ENCODE data around the gene DOCK6.
"Not testable (repeated sequence)": the region's sequence is repeated elsewhere in the genome, so short reads cannot be mapped to it uniquely, and the experiment has no call there.

Gene DOCK6

GRCh38 chr19:11164296-11164695 is 98.0 kb downstream of the DOCK6 start:
- H3K36me3 ChIP-seq (ENCODE audit: insufficient read depth): no peaks in the 10 kb centered on the region
- H3K79me2 ChIP-seq (ENCODE audit: insufficient read depth, low read depth): no peaks in the 10 kb centered on the region
- no peaks in the 10 kb centered on the region for H4K20me1 ChIP-seq (ENCODE audit: insufficient read depth)
- TF ChIP-seq CTCF (conservative IDR thresholded peaks at IDR 0.05; ENCODE audit: low read depth, low read length): no peak
- H2AFZ ChIP-seq (ENCODE audit: low read depth): no peak overlapping the region
- no peak overlapping the region for H3K9ac ChIP-seq
- H3K4me2 ChIP-seq: no peak overlapping the region
- H3K27me3 ChIP-seq (ENCODE audit: insufficient read depth, low read depth): no peaks in the 10 kb centered on the region
- no peaks in the 10 kb centered on the region for H3K4me1 ChIP-seq (ENCODE audit: low read depth, poor library complexity, severe bottlenecking)
- H3K4me3 ChIP-seq (IDR thresholded peaks at IDR 0.05; ENCODE audit: insufficient read depth, low read depth, low read length): no peak overlapping the region
- no peak overlapping the region for H3K27ac ChIP-seq

GRCh38 chr19:11160440-11160768 is 101.9 kb downstream of the DOCK6 start:
- not testable (repeated sequence) for H3K4me3 ChIP-seq (IDR thresholded peaks at IDR 0.05; ENCODE audit: insufficient read depth, low read depth, low read length); H4K20me1 ChIP-seq (ENCODE audit: insufficient read depth); H3K9ac ChIP-seq; H3K27ac ChIP-seq; H2AFZ ChIP-seq (ENCODE audit: low read depth); H3K36me3 ChIP-seq (ENCODE audit: insufficient read depth); H3K27me3 ChIP-seq (ENCODE audit: insufficient read depth, low read depth); H3K4me2 ChIP-seq; H3K79me2 ChIP-seq (ENCODE audit: insufficient read depth, low read depth); H3K4me1 ChIP-seq (ENCODE audit: low read depth, poor library complexity, severe bottlenecking)

GRCh38 chr19:11159598-11160439 is 102.5 kb downstream of the DOCK6 start:
- no peaks in the 10 kb centered on the region for H4K20me1 ChIP-seq (ENCODE audit: insufficient read depth)
- H3K36me3 ChIP-seq (ENCODE audit: insufficient read depth): no peaks in the 10 kb centered on the region
- H3K4me1 ChIP-seq (ENCODE audit: low read depth, poor library complexity, severe bottlenecking): peaks cover 4% of the 10 kb centered on the region
- H3K27ac ChIP-seq: no peak overlapping the region
- peaks cover 8% of the 10 kb centered on the region for H3K79me2 ChIP-seq (ENCODE audit: insufficient read depth, low read depth)
- H3K4me3 ChIP-seq (IDR thresholded peaks at IDR 0.05; ENCODE audit: insufficient read depth, low read depth, low read length): no peak overlapping the region
- H3K27me3 ChIP-seq (ENCODE audit: insufficient read depth, low read depth): no peaks in the 10 kb centered on the region
- H2AFZ ChIP-seq (ENCODE audit: low read depth): no peak overlapping the region
- H3K9ac ChIP-seq: no peak overlapping the region
- H3K4me2 ChIP-seq: no peak overlapping the region
- TF ChIP-seq CTCF (conservative IDR thresholded peaks at IDR 0.05; ENCODE audit: low read depth, low read length): no peak

- H3K27ac ChIP-seq: peak within 1 kb of the TSS; percentile 42
These were observed 106.8 kb downstream of the DOCK6 start, which contains the start of gene SPC24 for GRCh38 chr19:11155373-11156120. Gene SPC24, minus strand, starts transcription at chr19:11155782. Its CDS starts 6 bp downstream, at chr19:11155776.

More at GRCh38 chr19:11155373-11156120, 106.8 kb downstream of the DOCK6 start, which contains the start of gene SPC24:
- Histone ChIP-seq H4K20me1 (ENCODE audit: insufficient read depth) (no peaks in the 10 kb centered on the region), H2AFZ (ENCODE audit: low read depth) (peak within 1 kb of the TSS; percentile 85), H3K27me3 (ENCODE audit: insufficient read depth, low read depth) (no peaks in the 10 kb centered on the region), H3K79me2 (ENCODE audit: insufficient read depth, low read depth) (peaks cover 42% of the 10 kb centered on the region), H3K4me3 (IDR thresholded peaks at IDR 0.05; ENCODE audit: insufficient read depth, low read depth, low read length) (no peak within 1 kb of the TSS), H3K9ac (peak within 1 kb of the TSS; percentile 81), H3K4me2 (peak within 1 kb of the TSS; percentile 77), H3K36me3 (ENCODE audit: insufficient read depth) (no peaks in the 10 kb centered on the region), H3K4me1 (ENCODE audit: low read depth, poor library complexity, severe bottlenecking) (peaks cover 13% of the 10 kb centered on the region)
- TF ChIP-seq CTCF (conservative IDR thresholded peaks at IDR 0.05; ENCODE audit: low read depth, low read length): no peak
